KOPT-K1 (cell line): ENCODE data around the gene NOTCH4.
"Not testable (repeated sequence)": the region's sequence is repeated elsewhere in the genome, so short reads cannot be mapped to it uniquely, and the experiment has no call there.

Experiments used
- H3K27ac ChIP-seq: fragments of 200-600 bp; sonication (generic); 2 replicates; pipeline ENCODE4 v1.5.1; 2016; ENCODE audit warnings: antibody characterized with exemption, mild to moderate bottlenecking, low read depth, low read length; ENCODE audit not compliant: poor library complexity, severe bottlenecking
- H3K36me3 ChIP-seq: fragments of 200-600 bp; sonication (generic); 2 replicates; pipeline ENCODE4 v1.5.1; 2017; ENCODE audit warnings: antibody characterized with exemption, mild to moderate bottlenecking, low read length, moderate library complexity; ENCODE audit not compliant: insufficient read depth
- H3K9me3 ChIP-seq: fragments of 200-600 bp; sonication (generic); 2 replicates; pipeline ENCODE4 v1.5.1; 2017; ENCODE audit warnings: antibody characterized with exemption, low read length, mild to moderate bottlenecking; ENCODE audit not compliant: insufficient read depth, poor library complexity, severe bottlenecking

The NOTCH4 gene

DNA sequence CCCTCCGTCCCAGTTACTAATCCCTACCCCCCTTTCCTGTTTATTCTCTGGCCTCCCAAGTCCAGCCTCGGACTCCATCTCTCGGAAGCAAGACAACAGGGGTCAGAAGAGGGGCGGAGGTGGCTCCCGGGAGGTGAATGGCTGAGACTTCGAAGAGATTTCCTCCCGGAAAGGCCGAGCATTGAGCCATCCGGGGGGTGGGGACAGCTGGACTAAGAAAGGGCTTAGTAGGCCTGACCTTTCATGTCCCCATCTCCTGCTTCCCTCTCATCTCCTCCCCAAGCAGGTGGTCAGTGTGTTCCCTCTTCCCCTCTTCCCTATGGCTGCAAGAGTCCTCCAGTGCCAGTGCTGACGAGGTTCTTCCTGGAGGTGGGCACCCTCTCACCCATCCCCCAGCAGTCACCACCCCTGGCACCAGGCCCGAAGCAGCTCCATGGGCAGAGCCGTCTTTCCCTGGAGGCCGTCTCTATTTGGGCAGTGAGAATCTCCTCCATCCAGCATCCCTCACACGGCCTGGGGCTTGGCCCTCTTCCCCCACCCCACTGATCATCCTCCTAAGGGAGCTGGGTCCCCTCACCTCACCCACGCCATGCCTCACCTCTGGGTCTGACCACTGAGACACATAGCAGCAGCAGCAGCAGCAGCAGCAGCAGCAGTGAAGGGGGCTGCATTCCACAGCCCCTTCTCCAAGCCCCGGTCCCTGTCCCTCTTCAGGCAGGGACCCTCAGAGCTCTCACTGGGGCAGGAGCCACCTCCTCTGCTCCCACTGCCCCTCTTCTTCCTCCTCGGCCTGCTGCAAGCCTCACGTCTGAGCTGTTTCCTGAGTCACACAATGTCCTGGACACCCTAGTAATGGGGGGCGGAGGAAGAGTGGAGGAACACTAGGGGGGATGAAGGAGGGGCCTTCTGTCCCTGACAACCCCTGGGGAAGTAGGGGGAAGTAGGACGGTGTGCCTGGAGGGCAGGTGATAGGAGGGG lies at the start of gene NOTCH4:
NOTCH4 (minus strand) TSS at position 810 of the 978 bp plus-strand sequence; CDS start at position 671, 139 bp downstream.
- Histone ChIP-seq H3K27ac (no peak within 1 kb of the TSS), H3K36me3 (no peaks in the 10 kb centered on the region), H3K9me3 (no peaks in the 10 kb centered on the region)

- no peaks in the 10 kb centered on the region for H3K9me3 ChIP-seq
- no peak overlapping the region for H3K27ac ChIP-seq
- H3K36me3 ChIP-seq, result no peaks in the 10 kb centered on the region
These were observed 47.6 kb upstream of the NOTCH4 start for GRCh38 chr6:32271429-32271828.

DNA sequence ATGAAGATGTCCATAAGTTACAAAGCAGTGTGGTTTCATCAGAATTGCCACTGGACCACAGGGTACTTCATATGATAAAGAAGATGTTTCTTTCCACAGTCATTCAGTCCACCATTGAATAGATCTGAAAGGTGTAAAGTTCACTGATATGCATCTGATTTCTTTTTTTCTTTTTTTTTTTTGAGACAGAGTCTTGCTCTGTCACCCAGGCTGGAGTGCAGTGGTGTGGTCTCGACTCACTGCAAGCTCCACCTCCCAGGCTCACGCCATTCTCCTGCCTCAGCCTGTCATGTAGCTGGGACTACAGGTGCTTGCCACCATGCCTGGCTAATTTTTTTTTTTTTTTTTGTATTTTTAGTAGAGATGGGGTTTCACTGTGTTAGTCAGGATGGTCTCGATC lies 44.6 kb upstream of the NOTCH4 start:
- H3K27ac ChIP-seq, H3K36me3 ChIP-seq, H3K9me3 ChIP-seq: not testable (repeated sequence)

DNA sequence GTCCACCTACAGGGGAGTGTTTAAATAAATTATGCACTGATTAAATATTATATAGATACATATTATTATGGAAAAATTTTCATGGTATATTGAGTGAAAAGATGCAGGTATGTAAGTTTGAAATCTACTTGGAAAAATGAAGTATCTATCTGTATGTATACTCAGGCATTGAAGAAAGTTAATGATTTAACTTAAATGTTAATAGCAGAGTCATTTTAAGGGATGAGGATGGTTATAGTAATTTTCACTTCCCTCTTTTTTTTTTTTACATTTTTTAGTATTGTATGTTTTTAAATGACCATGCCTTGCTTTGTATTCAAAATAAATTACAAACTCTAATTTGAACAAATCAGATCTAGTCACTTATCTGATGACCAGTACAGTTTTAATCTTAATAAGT lies 43.2 kb upstream of the NOTCH4 start:
- no peak overlapping the region for H3K27ac ChIP-seq
- H3K36me3 ChIP-seq, result no peaks in the 10 kb centered on the region
- H3K9me3 ChIP-seq, result no peaks in the 10 kb centered on the region

DNA sequence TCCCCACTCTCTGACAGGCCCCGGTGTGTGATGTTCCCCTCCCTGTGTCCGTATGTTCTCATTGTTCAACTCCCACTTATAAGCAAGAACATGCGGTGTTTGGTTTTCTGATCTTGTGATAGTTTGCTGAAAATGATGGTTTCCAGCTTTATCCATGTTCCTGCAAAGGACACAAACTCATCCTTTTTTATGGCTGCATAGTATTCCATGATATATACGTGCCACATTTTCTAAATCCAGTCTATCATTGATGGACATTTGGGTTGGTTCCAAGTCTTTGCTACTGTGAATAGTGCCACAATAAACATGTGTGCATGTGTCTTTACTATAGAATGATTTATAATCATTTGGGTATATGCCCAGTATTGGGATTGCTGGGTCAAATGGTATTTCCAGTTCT lies 33.4 kb upstream of the NOTCH4 start:
- H3K27ac ChIP-seq, H3K36me3 ChIP-seq, H3K9me3 ChIP-seq: not testable (repeated sequence)

GRCh38 chr6:32255199-32256153 lies 31.6 kb upstream of the NOTCH4 start:
- H3K36me3 ChIP-seq, result no peaks in the 10 kb centered on the region
- H3K27ac ChIP-seq, result no peak overlapping the region
- H3K9me3 ChIP-seq, result no peaks in the 10 kb centered on the region

DNA sequence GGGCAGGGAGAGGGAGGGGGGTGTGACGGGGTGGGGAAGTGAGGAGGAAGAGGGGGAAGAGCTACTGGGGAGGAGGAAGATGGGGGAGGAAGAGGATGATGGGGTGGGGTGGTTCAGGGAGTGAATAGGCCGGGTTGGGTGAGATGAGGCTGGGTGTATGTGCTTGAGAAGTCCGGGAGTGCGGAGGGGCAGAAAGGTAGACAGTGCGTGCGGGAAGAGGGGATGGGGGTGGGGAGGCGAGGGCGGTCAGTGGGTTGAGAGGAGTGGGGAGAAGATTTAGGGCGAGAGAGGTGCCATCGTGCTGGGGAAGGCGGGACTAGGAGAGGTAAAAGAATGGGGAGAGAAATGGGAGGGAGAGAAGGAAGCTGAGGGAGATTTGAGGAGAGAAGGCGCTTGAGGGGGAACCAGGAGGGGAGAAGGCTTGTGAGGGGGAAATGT lies 30.9 kb upstream of the NOTCH4 start:
- no peak overlapping the region for H3K27ac ChIP-seq
- H3K36me3 ChIP-seq, result no peaks in the 10 kb centered on the region
- H3K9me3 ChIP-seq, result peaks cover 2% of the 10 kb centered on the region

GRCh38 chr6:32252331-32253009 lies 28.6 kb upstream of the NOTCH4 start:
- Histone ChIP-seq H3K36me3 (no peaks in the 10 kb centered on the region), H3K27ac (no peak overlapping the region)

DNA sequence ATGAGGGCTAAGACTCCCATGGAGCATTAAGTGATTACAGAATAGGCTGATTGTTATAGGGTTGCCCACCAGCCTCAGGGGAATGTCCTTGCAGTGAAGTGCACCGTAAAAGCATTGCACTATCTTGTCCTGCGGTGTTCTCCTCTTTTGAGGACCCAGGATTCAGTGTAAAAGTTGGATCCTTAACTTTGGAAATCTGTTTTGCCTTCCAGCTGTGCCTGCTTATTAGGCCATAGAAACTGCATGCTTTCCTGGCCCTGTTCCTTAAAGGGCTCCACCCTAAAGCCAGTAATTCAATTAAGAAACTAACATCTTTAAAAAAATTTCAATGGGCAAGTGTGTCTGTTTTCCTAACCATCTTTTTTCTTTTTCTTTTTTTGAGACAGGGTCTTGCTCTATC lies 25.4 kb upstream of the NOTCH4 start:
- H3K27ac ChIP-seq, result no peak overlapping the region
- peaks cover 15% of the 10 kb centered on the region for H3K9me3 ChIP-seq
- no peaks in the 10 kb centered on the region for H3K36me3 ChIP-seq

More at GRCh38 chr6:32252331-32253009, 28.6 kb upstream of the NOTCH4 start:
- peaks cover 15% of the 10 kb centered on the region for H3K9me3 ChIP-seq

GRCh38 chr6:32247401-32247800 lies 23.5 kb upstream of the NOTCH4 start:
- no peak overlapping the region for H3K27ac ChIP-seq
- H3K9me3 ChIP-seq, result peaks cover 15% of the 10 kb centered on the region
- no peaks in the 10 kb centered on the region for H3K36me3 ChIP-seq

- Histone ChIP-seq H3K36me3 (no peaks in the 10 kb centered on the region), H3K27ac (no peak overlapping the region), H3K9me3 (peaks cover 14% of the 10 kb centered on the region)
These were observed 21.1 kb upstream of the NOTCH4 start for GRCh38 chr6:32244946-32245398.

DNA sequence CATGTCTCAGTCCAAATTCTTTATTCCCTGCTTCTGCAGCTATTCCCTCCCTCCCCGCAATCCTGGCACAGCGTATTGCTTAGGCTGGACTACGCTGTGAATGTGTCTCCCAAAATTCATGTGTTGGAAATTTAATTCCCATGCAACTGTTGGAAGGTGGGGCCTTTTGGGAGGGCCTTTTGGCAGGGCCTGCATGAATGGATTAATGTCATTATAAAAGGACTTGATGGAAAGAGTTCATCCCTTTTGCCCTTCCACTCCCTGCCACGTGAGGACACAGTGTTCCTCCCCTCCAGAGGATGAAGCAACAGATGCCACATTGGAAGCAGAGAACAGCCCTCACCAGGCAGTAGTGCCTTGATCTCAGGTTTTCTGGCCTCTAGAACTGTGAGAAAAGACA lies 20.4 kb upstream of the NOTCH4 start:
- Histone ChIP-seq H3K27ac (no peak overlapping the region), H3K36me3 (no peaks in the 10 kb centered on the region), H3K9me3 (peaks cover 7% of the 10 kb centered on the region)

- not testable (repeated sequence) for H3K9me3 ChIP-seq, H3K27ac ChIP-seq, H3K36me3 ChIP-seq
These were observed 18.5 kb upstream of the NOTCH4 start for GRCh38 chr6:32242318-32242813.

GRCh38 chr6:32240686-32241085 lies 16.8 kb upstream of the NOTCH4 start:
- Histone ChIP-seq H3K9me3 (no peaks in the 10 kb centered on the region), H3K36me3 (no peaks in the 10 kb centered on the region)

More at GRCh38 chr6:32240686-32241085, 16.8 kb upstream of the NOTCH4 start:
- no peak overlapping the region for H3K27ac ChIP-seq
